AG04450 (cell line): ENCODE measurements around the gene FIG4. TPM values are rescaled to one million over a fixed set of nuclear protein-coding genes. Genes with fewer than 3 reads are reported as not detected.

Experiments used
- CTCF ChIA-PET: fragments of 300-600, 350-600 bp; formaldehyde crosslinking; extraction: SDS; loops from one replicate; lab custom pipeline; 2022; ENCODE audit warnings: antibody characterized with exemption, inconsistent platforms; lab: Charles Lee
- POLR2A ChIA-PET: fragments of 350-600 bp; formaldehyde crosslinking; extraction: SDS; loops from one replicate; lab custom pipeline; 2021; ENCODE audit warnings: antibody characterized with exemption, inconsistent platforms; lab: Yijun Ruan, JAX
- DNase-seq: peaks from one replicate; pipeline ENCODE4 v3.0.0-alpha.2; 2011; ENCODE audit warnings: low read depth, low spot score
- H3K27ac ChIP-seq: one replicate; pipeline ENCODE4 v1.5.1; 2012; ENCODE audit warnings: low read depth, low read length, control low read depth
- H3K27me3 ChIP-seq: one replicate; pipeline ENCODE4 v1.6.0; 2012; ENCODE audit warnings: low read length; ENCODE audit not compliant: control insufficient read depth, insufficient read depth
- H3K4me3 ChIP-seq: 2 replicates; pipeline ENCODE4 v1.5.1; 2011; ENCODE audit warnings: mild to moderate bottlenecking, low read depth, low read length, control low read depth
- H3K9me3 ChIP-seq: 2 replicates; pipeline ENCODE4 v1.5.1; 2012; ENCODE audit warnings: low read length; ENCODE audit not compliant: control insufficient read depth, insufficient read depth
- CTCF ChIP-seq: IDR thresholded peaks from 2 replicates; pipeline ENCODE4 v1.5.1; 2011; ENCODE audit warnings: low read depth, low read length, control low read depth, inconsistent platforms
- polyA plus RNA-seq: library from polyadenylated mRNA; depleted of rRNA; stranded (reverse); fragments of >200 nt; gene quantifications from 2 replicates; pipeline ENCODE4 v1.2.3, GENCODE V29; 2011

The FIG4 gene
- polyA plus RNA-seq, 1 experiment, result 22.8 TPM

GRCh38 chr6:109713097-109713496, 22.0 kb downstream of the FIG4 start:
- no peaks in the 10 kb centered on the region for H3K27me3 ChIP-seq
- ChIA-PET CTCF (interaction anchor here (1.3 to 5.4 kb wide), 2 partner anchors 10 to 327 kb away, joined by 3 to 53 read pairs; no protein-coding TSS in a partner anchor), POLR2A (no interaction called here)
- no peaks in the 10 kb centered on the region for H3K9me3 ChIP-seq
- H3K27ac ChIP-seq, result no peak overlapping the region
- H3K4me3 ChIP-seq, result no peak overlapping the region
- TF ChIP-seq CTCF, result no peak
- no peak for DNase-seq

GRCh38 chr6:109714166-109714565, 23.1 kb downstream of the FIG4 start:
- DNase-seq, result no peak
- H3K4me3 ChIP-seq, result no peak overlapping the region
- POLR2A ChIA-PET, result no interaction called here
- no peak overlapping the region for H3K27ac ChIP-seq
- CTCF ChIA-PET, result interaction anchor here (1.2 to 7.1 kb wide), 3 partner anchors 10 to 339 kb away, joined by 5 to 70 read pairs (median 9); no protein-coding TSS in a partner anchor
- no peak for TF ChIP-seq CTCF
- H3K27me3 ChIP-seq, result no peaks in the 10 kb centered on the region
- H3K9me3 ChIP-seq, result no peaks in the 10 kb centered on the region

DNA sequence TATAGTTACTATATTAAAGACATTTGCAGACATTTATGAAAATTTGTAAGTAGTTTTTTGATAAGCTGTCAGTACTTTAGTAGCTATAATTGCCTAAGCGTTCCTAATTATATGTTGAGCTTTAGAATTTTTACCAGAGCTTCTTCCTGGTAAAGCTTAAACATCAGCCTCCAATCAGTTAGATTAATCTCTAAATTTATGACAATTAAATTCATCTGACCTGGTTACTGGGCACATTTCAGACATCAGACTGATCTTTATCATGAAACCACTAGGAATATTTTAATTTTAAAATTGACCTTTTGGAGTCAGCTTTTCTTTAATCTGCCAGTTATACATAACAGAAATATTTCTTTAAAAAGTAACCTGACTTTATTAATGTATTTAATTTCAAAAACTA, 23.5 kb downstream of the FIG4 start:
- ChIA-PET CTCF (interaction anchor here (1.2 to 7.1 kb wide), 3 partner anchors 10 to 339 kb away, joined by 5 to 70 read pairs (median 9); no protein-coding TSS in a partner anchor), POLR2A (no interaction called here)
- no peaks in the 10 kb centered on the region for H3K27me3 ChIP-seq
- H3K9me3 ChIP-seq, result no peaks in the 10 kb centered on the region
- no peak overlapping the region for H3K4me3 ChIP-seq
- H3K27ac ChIP-seq, result no peak overlapping the region
- no peak for DNase-seq
- TF ChIP-seq CTCF, result no peak

DNA sequence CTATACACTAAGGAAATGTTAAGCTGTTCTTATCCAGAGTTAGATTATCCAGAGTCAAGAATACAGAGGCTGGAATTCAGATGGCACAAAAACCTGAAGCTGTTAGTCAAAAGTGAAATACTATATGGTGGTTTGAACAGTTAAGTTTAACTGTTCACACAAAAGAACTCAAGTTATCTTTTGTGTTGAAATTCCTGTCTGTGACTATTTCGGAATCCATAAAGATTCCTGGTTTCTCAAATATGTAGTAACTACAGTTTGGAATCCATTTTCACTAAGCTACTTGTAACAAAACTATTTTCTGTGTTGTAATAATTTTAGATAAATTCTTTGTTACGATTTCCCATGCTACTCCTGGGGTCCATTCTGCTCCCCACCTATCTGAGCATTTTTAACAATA, 24.5 kb downstream of the FIG4 start:
- no peak for TF ChIP-seq CTCF
- H3K9me3 ChIP-seq, result no peaks in the 10 kb centered on the region
- ChIA-PET POLR2A (no interaction called here), CTCF (interaction anchor here (0.7 to 7.1 kb wide), 3 partner anchors 11 to 323 kb away, joined by 3 to 70 read pairs (median 20); no protein-coding TSS in a partner anchor)
- H3K27me3 ChIP-seq, result no peaks in the 10 kb centered on the region
- H3K27ac ChIP-seq, result no peak overlapping the region
- DNase-seq, result no peak
- no peak overlapping the region for H3K4me3 ChIP-seq

GRCh38 chr6:109717971-109718370, 26.9 kb downstream of the FIG4 start:
- TF ChIP-seq CTCF, result no peak

More at GRCh38 chr6:109717971-109718370, 26.9 kb downstream of the FIG4 start:
- ChIA-PET CTCF (interaction anchor here (3.2 to 7.1 kb wide), 2 partner anchors 13 to 321 kb away, joined by 20 to 70 read pairs; no protein-coding TSS in a partner anchor), POLR2A (no interaction called here)
- no peaks in the 10 kb centered on the region for H3K9me3 ChIP-seq
- H3K27ac ChIP-seq, result no peak overlapping the region
- no peaks in the 10 kb centered on the region for H3K27me3 ChIP-seq
- no peak overlapping the region for H3K4me3 ChIP-seq
- DNase-seq, result no peak
